ENCODE measurements around the gene ZNF862.

Gene ZNF862

DNA sequence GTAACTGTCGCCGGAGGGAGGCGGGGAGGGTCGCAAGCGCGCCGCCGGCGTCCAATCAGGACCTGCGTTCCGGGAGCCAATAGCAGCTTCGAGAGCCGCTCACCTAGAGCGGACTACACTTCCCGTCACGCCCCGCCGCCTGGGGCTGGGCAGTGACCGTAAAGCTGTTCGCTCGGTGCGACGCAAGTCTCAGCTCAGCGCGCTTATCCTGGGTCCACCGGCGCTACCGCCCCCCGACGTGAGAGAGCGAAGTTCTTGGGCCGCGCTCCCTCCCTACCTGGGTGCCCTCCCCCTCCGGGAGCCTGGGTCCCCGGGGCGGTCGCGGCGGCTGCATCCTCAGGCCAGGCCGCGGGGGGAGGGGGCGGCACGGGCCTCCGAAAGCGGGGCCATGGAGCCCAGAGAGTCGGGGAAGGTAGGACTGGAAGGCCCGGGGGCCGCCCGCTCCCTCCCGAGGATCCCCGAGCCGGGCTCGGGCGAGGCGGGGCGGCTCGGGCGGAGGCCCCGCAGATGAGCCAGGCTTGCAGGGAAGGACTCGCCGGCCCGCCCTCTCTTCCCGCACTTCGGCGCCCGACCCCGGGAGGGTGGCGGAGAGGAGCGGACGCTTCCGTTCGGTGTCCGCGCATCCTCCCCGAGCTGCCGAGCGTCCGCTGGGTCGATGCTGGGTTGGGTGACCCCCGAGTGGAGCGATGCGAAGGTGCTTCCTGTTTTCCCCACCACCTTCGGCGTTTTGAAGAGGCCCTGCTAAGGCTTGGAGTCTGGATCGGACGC is at the start of gene ZNF862:
Gene ZNF862 (plus strand): TSS at position 152 of the 768 bp plus-strand sequence. CDS start 237 bp downstream, at position 389.
- peak within 1 kb of the TSS; percentile 86 for H3K4me3 Mint-ChIP-seq
- peaks cover 26% of the 10 kb centered on the region for H3K4me1 Mint-ChIP-seq
- H3K27me3 Mint-ChIP-seq, result peaks cover 2% of the 10 kb centered on the region
- peak; percentile 95 for DNase-seq
- peaks cover 1% of the 10 kb centered on the region for H3K36me3 Mint-ChIP-seq (ENCODE audit: low read depth)
- no peaks in the 10 kb centered on the region for H3K9me3 Mint-ChIP-seq
- ATAC-seq, result peak; percentile 99
- peak within 1 kb of the TSS; percentile 68 for H3K27ac Mint-ChIP-seq

GRCh38 chr7:149789101-149789500 is 49.1 kb upstream of the ZNF862 start:
- H3K36me3 Mint-ChIP-seq (ENCODE audit: low read depth), result no peaks in the 10 kb centered on the region
- H3K4me3 Mint-ChIP-seq, result no peak overlapping the region
- peaks cover 13% of the 10 kb centered on the region for H3K27me3 Mint-ChIP-seq
- H3K4me1 Mint-ChIP-seq, result no peaks in the 10 kb centered on the region
- H3K27ac Mint-ChIP-seq, result no peak overlapping the region
- DNase-seq, result no peak
- no peaks in the 10 kb centered on the region for H3K9me3 Mint-ChIP-seq
- no peak for ATAC-seq

DNA sequence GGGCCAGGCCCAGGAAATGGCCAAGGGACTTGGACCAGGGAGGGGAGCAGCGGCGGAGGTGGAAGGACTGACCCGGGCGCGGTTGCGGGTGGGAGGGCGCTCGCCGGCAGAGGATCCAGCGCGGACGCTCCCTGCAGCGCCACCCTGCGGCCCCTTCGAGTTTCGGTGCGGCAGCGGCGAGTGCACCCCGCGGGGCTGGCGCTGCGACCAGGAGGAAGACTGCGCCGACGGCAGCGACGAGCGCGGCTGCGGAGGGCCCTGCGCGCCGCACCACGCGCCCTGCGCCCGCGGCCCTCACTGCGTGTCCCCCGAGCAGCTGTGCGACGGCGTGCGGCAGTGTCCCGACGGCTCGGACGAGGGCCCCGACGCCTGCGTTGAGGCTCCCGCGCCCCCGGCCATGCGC is 48.0 kb upstream of the ZNF862 start:
- Mint-ChIP-seq H3K4me1 (no peaks in the 10 kb centered on the region), H3K4me3 (no peak overlapping the region), H3K27ac (no peak overlapping the region), H3K9me3 (no peaks in the 10 kb centered on the region), H3K36me3 (ENCODE audit: low read depth) (no peaks in the 10 kb centered on the region), H3K27me3 (peaks cover 13% of the 10 kb centered on the region)
- DNase-seq, result peak; percentile 70
- ATAC-seq, result peak; percentile 19

- H3K4me1 Mint-ChIP-seq, result no peaks in the 10 kb centered on the region
- H3K9me3 Mint-ChIP-seq, result no peaks in the 10 kb centered on the region
- no peak overlapping the region for H3K4me3 Mint-ChIP-seq
- H3K36me3 Mint-ChIP-seq (ENCODE audit: low read depth), result no peaks in the 10 kb centered on the region
- DNase-seq (no peak), ATAC-seq (no peak)
- no peak overlapping the region for H3K27ac Mint-ChIP-seq
- peaks cover 13% of the 10 kb centered on the region for H3K27me3 Mint-ChIP-seq
These were observed 47.3 kb upstream of the ZNF862 start for GRCh38 chr7:149790754-149791360.

DNA sequence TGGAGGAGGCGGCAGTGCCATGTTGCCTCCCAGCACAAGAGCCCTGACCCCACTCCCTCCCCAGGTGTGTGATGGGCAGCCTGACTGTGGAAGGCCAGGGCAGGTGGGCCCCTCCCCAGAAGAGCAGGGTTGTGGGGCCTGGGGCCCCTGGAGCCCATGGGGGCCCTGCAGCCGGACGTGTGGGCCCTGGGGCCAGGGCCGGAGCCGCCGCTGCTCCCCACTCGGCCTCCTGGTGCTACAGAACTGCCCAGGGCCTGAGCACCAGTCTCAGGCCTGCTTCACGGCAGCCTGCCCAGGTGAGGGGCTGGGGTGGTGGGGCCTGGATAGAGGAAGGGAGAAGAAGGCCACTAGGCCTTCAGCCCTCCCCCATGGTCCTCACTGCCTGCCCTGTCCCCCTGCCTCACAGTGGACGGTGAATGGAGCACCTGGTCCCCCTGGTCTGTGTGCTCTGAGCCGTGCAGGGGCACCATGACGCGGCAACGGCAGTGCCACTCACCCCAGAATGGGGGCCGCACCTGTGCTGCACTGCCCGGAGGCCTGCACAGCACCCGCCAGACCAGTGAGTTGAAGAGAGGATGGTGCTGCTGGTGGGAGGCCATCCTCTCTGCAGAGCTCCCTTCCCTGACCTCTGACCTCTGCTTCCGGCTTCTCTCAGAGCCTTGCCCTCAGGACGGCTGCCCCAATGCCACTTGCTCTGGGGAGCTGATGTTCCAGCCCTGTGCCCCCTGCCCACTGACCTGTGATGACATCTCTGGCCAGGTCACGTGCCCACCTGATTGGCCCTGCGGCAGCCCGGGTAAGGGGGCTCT is 46.6 kb upstream of the ZNF862 start:
- Mint-ChIP-seq H3K27ac (no peak overlapping the region), H3K4me3 (no peak overlapping the region), H3K36me3 (ENCODE audit: low read depth) (no peaks in the 10 kb centered on the region), H3K27me3 (peaks cover 13% of the 10 kb centered on the region), H3K9me3 (no peaks in the 10 kb centered on the region), H3K4me1 (no peaks in the 10 kb centered on the region)
- DNase-seq, result no peak
- ATAC-seq, result no peak

GRCh38 chr7:149792220-149792595 is 46.0 kb upstream of the ZNF862 start:
- Mint-ChIP-seq H3K9me3 (no peaks in the 10 kb centered on the region), H3K36me3 (ENCODE audit: low read depth) (no peaks in the 10 kb centered on the region), H3K27ac (no peak overlapping the region)

GRCh38 chr7:149793261-149793660 is 44.9 kb upstream of the ZNF862 start:
- H3K9me3 Mint-ChIP-seq, result no peaks in the 10 kb centered on the region
- no peak for ATAC-seq
- no peaks in the 10 kb centered on the region for H3K36me3 Mint-ChIP-seq (ENCODE audit: low read depth)
- peaks cover 13% of the 10 kb centered on the region for H3K27me3 Mint-ChIP-seq
- no peak for DNase-seq
- no peak overlapping the region for H3K27ac Mint-ChIP-seq
- no peak overlapping the region for H3K4me3 Mint-ChIP-seq
- H3K4me1 Mint-ChIP-seq, result no peaks in the 10 kb centered on the region

More at GRCh38 chr7:149792220-149792595, 46.0 kb upstream of the ZNF862 start:
- no peak for ATAC-seq
- H3K4me3 Mint-ChIP-seq, result no peak overlapping the region
- peaks cover 13% of the 10 kb centered on the region for H3K27me3 Mint-ChIP-seq
- DNase-seq, result no peak
- H3K4me1 Mint-ChIP-seq, result no peaks in the 10 kb centered on the region

DNA sequence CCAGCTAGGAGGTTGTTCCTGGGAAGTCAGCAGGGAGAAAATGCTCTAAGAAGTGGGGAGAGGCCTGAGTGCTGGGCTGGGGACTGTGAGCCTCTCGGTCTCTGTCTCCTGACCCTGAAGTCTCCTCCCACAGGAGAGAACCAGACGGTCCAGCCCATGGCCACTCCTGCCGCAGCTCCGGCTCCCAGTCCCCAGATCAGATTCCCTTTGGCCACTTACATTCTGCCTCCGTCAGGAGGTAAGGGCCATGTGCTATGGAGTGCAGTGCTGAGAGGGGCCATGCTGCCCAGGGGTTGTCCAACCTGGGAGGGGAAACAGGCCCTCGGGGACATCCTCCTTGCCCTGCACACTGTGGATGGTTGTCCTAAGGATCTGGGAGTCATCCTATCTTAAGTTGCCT is 43.5 kb upstream of the ZNF862 start:
- no peaks in the 10 kb centered on the region for H3K36me3 Mint-ChIP-seq (ENCODE audit: low read depth)
- no peak for DNase-seq
- ATAC-seq, result no peak
- H3K9me3 Mint-ChIP-seq, result no peaks in the 10 kb centered on the region
- H3K27ac Mint-ChIP-seq, result no peak overlapping the region
- no peak overlapping the region for H3K4me3 Mint-ChIP-seq
- H3K27me3 Mint-ChIP-seq, result peaks cover 9% of the 10 kb centered on the region
- H3K4me1 Mint-ChIP-seq, result no peaks in the 10 kb centered on the region

DNA sequence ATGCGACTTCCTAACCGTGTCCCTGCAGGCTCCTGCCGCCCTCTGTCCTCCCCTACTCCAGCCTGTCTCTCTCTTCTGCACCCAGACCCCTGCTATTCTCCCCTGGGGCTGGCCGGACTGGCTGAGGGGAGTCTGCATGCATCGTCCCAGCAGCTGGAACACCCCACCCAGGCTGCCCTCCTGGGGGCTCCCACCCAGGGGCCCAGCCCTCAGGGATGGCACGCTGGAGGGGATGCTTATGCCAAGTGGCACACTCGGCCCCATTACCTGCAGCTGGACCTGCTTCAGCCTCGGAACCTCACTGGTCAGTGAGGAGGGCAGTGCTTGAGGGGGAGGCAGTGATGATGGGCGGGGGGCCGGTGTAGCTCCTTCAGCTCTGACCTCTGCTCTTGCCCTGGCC is 43.0 kb upstream of the ZNF862 start:
- Mint-ChIP-seq H3K9me3 (no peaks in the 10 kb centered on the region), H3K27me3 (peaks cover 6% of the 10 kb centered on the region), H3K4me3 (no peak overlapping the region), H3K36me3 (ENCODE audit: low read depth) (no peaks in the 10 kb centered on the region), H3K4me1 (no peaks in the 10 kb centered on the region), H3K27ac (no peak overlapping the region)
- no peak for ATAC-seq
- no peak for DNase-seq

DNA sequence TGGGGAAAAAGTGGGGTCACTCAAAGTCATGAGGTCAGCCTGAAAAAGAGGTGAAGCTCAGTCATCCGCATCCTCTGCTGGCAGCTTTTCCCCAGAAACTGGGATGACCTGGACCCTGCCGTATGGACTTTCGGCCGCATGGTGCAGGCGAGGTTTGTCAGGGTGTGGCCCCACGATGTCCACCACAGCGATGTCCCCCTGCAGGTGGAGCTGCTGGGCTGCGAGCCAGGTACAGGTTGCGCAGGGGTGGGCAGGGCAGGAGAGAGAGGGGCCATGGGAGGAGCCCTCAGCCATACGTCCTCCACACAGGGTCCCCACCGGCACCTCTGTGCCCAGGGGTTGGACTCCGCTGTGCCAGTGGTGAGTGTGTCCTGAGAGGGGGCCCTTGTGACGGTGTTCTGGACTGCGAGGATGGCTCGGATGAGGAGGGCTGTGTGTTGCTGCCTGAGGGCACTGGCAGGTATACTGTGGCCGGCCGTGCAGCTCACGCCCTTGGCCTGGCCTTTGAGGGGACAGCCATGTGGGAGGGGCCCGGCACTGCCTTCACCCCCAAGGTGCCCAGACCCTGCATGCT is 41.8 kb upstream of the ZNF862 start:
- no peak overlapping the region for H3K27ac Mint-ChIP-seq
- no peaks in the 10 kb centered on the region for H3K36me3 Mint-ChIP-seq (ENCODE audit: low read depth)
- no peaks in the 10 kb centered on the region for H3K9me3 Mint-ChIP-seq
- peaks cover 4% of the 10 kb centered on the region for H3K27me3 Mint-ChIP-seq
- ATAC-seq (no peak), DNase-seq (no peak)
- H3K4me3 Mint-ChIP-seq, result no peak overlapping the region
- no peaks in the 10 kb centered on the region for H3K4me1 Mint-ChIP-seq

DNA sequence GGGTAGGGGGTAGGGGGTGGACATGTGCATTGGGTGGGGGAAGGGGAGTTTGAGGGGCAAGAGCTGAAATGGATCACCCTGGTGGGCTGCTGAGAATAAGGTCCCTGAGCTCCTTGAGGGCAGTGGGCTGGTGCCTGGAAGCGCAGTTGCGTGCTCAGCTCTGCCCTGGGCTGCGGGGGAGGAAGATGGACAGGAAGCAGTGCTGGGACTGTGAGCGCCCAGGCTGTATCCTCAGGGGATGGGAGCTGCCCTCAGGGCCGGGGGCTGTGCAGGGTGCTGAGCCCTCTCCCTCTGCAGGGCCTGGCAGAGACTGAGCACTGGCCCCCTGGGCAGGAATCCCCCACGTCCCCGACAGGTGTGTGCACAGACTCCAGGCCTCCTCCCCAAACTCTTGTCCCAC is 40.4 kb upstream of the ZNF862 start:
- ATAC-seq (no peak), DNase-seq (no peak)
- H3K4me1 Mint-ChIP-seq, result no peaks in the 10 kb centered on the region
- H3K36me3 Mint-ChIP-seq (ENCODE audit: low read depth), result no peaks in the 10 kb centered on the region
- no peaks in the 10 kb centered on the region for H3K27me3 Mint-ChIP-seq
- no peak overlapping the region for H3K4me3 Mint-ChIP-seq
- H3K9me3 Mint-ChIP-seq, result no peaks in the 10 kb centered on the region
- H3K27ac Mint-ChIP-seq, result no peak overlapping the region

- peak; percentile 69 for DNase-seq
- Mint-ChIP-seq H3K36me3 (ENCODE audit: low read depth) (no peaks in the 10 kb centered on the region), H3K9me3 (no peaks in the 10 kb centered on the region), H3K4me1 (no peaks in the 10 kb centered on the region), H3K4me3 (no peak overlapping the region), H3K27me3 (no peaks in the 10 kb centered on the region), H3K27ac (no peak overlapping the region)
- ATAC-seq, result no peak
These were observed 38.6 kb upstream of the ZNF862 start for GRCh38 chr7:149799397-149800168.

DNA sequence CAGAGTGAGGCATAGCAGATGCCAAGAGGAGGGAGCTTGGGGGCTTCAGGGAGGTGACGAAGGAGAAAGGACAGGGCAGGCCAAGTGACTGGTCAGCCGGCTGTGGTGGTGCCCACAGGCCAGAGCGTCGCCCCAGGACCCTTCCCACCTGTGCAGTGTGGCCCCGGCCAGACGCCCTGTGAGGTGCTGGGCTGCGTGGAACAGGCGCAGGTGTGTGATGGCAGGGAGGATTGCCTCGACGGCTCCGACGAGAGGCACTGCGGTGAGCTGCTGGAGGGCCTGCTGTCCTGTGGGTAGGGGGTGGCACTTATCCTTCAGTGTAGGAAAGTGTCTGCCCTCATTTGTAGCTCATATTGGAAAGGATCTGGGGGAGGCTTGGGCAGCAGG is 38.0 kb upstream of the ZNF862 start:
- Mint-ChIP-seq H3K4me3 (no peak overlapping the region), H3K36me3 (ENCODE audit: low read depth) (no peaks in the 10 kb centered on the region), H3K4me1 (no peaks in the 10 kb centered on the region), H3K27ac (no peak overlapping the region), H3K9me3 (no peaks in the 10 kb centered on the region), H3K27me3 (no peaks in the 10 kb centered on the region)
- no peak for ATAC-seq
- DNase-seq, result no peak

- Mint-ChIP-seq H3K27me3 (no peaks in the 10 kb centered on the region), H3K9me3 (no peaks in the 10 kb centered on the region), H3K4me3 (no peak overlapping the region), H3K36me3 (ENCODE audit: low read depth) (no peaks in the 10 kb centered on the region), H3K4me1 (no peaks in the 10 kb centered on the region), H3K27ac (no peak overlapping the region)
- no peak for ATAC-seq
- no peak for DNase-seq
These were observed 37.1 kb upstream of the ZNF862 start for GRCh38 chr7:149801002-149801566.

Data from activated naive CD8-positive, alpha-beta T cell treated with anti-CD3 and anti-CD28 coated beads, Interleukin-2, amount 50 U/mL, for 24 hours (primary cell).